ENCODE results near the gene PRRT1. TPM values are rescaled to one million over a fixed set of nuclear protein-coding genes. Genes with fewer than 3 reads are reported as not detected.

The PRRT1 gene
- total and polyA plus RNA-seq, 2 experiments from 2014 or later: 0.10 to 4.0 TPM

DNA sequence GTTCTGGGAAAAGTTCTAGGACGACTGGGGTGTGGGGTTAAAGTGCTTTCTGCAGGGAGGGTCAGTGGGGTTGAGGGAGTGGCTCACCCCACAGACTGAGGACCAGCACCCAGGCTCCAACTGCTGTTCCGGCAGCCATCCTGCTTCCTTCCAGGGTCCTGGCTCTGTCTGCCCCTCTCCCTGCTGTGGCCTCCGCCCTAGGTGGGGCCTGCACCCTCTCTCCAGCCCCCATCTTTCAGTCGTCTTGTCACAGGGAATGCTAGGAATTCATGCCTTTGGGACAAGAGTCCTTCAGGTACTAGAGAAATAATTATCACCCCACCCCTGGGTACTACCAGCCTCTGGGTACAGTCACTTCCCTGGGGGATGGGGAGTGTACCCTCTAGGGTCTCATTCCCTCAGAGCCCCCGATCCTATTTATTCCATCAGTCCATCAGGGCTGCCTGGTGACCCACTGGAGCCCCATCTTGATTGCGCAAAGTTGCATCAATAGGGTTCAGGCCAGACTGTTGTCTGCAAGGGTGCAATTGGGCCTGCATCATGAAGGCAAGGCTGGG, 32.4 kb upstream of the PRRT1 start, which contains the start of gene AGER:
Gene AGER (minus strand): TSS at position 170 of the 557 bp plus-strand sequence. CDS start 31 bp downstream, at position 139.
- Histone ChIP-seq H3K4me1 (ENCODE audit: insufficient read depth) (peaks cover 21% of the 10 kb centered on the region), H3K36me3 (replicated peaks; ENCODE audit: insufficient read depth, low read depth) (no peaks in the 10 kb centered on the region)
- DNase-seq (ENCODE audit: low spot score): no peak

DNA sequence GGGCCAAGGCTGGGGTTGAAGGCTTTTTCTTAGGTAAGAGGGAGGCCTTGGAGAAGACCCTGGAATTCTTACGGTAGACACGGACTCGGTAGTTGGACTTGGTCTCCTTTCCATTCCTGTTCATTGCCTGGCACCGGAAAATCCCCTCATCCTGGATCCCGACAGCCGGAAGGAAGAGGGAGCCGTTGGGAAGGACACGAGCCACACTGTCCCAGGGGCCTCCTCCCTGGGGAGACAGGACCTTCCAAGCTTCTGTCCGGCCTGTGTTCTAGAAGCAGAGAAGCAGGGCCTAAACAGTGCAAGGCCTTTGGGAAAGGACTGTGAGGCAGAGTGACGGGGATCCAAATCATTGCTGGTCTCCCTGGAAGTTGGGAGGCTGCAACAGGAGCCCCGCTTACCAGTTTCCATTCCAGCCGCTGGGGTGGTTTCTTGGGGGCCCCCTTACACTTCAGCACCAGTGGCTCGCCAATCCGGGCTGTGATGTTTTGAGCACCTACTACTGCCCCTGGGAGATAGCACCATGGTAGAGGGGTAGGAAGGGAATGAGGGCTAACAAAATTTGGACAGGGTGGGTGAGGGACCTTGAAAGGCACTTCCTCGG, 31.8 kb upstream of the PRRT1 start:
- Histone ChIP-seq H3K4me1 (ENCODE audit: insufficient read depth) (peaks cover 24% of the 10 kb centered on the region), H3K4me3 (no peak overlapping the region), H3K9me3 (ENCODE audit: low read depth) (no peaks in the 10 kb centered on the region), H3K79me2 (peaks cover 33% of the 10 kb centered on the region), H3K27ac (no peak overlapping the region), H4K20me1 (ENCODE audit: insufficient read depth, poor library complexity, severe bottlenecking) (no peaks in the 10 kb centered on the region), H3K9me2 (replicated peaks; ENCODE audit: insufficient read depth) (no peaks in the 10 kb centered on the region), H3K36me3 (replicated peaks; ENCODE audit: insufficient read depth, low read depth) (no peaks in the 10 kb centered on the region), H3K27me3 (no peaks in the 10 kb centered on the region), H3K4me2 (no peak overlapping the region), H2AFZ (no peak overlapping the region)
- no peak for TF ChIP-seq EZH2phosphoT487 (IDR thresholded peaks at IDR 0.05; ENCODE audit: low read depth, severe bottlenecking, unreplicated experiment)
- TF ChIP-seq, protein P1, sequence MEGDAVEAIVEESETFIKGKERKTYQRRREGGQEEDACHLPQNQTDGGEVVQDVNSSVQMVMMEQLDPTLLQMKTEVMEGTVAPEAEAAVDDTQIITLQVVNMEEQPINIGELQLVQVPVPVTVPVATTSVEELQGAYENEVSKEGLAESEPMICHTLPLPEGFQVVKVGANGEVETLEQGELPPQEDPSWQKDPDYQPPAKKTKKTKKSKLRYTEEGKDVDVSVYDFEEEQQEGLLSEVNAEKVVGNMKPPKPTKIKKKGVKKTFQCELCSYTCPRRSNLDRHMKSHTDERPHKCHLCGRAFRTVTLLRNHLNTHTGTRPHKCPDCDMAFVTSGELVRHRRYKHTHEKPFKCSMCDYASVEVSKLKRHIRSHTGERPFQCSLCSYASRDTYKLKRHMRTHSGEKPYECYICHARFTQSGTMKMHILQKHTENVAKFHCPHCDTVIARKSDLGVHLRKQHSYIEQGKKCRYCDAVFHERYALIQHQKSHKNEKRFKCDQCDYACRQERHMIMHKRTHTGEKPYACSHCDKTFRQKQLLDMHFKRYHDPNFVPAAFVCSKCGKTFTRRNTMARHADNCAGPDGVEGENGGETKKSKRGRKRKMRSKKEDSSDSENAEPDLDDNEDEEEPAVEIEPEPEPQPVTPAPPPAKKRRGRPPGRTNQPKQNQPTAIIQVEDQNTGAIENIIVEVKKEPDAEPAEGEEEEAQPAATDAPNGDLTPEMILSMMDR (IDR thresholded peaks at IDR 0.05; ENCODE audit: poor library complexity): no peak
- TF ChIP-seq EZH2 (IDR thresholded peaks at IDR 0.05; ENCODE audit: borderline replicate concordance): no peak
- WGBS (ENCODE audit: low lambda C conversion rate, missing lambda C conversion rate): 87% methylated on average over 15 of the region's 15 CpGs
- DNase-seq (ENCODE audit: low spot score): no peak

More for the DNA sequence above, 32.4 kb upstream of the PRRT1 start, which contains the start of gene AGER:
- TF ChIP-seq, protein P1 (IDR thresholded peaks at IDR 0.05; ENCODE audit: poor library complexity): no peak
- no peak for TF ChIP-seq EZH2 (IDR thresholded peaks at IDR 0.05; ENCODE audit: borderline replicate concordance)
- 80% methylated on average over 6 of the region's 6 CpGs for WGBS (ENCODE audit: low lambda C conversion rate, missing lambda C conversion rate)
- Histone ChIP-seq H3K4me3 (no peak within 1 kb of the TSS), H4K20me1 (ENCODE audit: insufficient read depth, poor library complexity, severe bottlenecking) (no peaks in the 10 kb centered on the region), H3K4me2 (no peak within 1 kb of the TSS), H3K9me3 (ENCODE audit: low read depth) (no peaks in the 10 kb centered on the region), H3K27me3 (no peaks in the 10 kb centered on the region), H3K79me2 (peaks cover 33% of the 10 kb centered on the region), H3K9me2 (replicated peaks; ENCODE audit: insufficient read depth) (no peaks in the 10 kb centered on the region), H3K27ac (peak within 1 kb of the TSS; percentile 63), H2AFZ (no peak within 1 kb of the TSS)

DNA sequence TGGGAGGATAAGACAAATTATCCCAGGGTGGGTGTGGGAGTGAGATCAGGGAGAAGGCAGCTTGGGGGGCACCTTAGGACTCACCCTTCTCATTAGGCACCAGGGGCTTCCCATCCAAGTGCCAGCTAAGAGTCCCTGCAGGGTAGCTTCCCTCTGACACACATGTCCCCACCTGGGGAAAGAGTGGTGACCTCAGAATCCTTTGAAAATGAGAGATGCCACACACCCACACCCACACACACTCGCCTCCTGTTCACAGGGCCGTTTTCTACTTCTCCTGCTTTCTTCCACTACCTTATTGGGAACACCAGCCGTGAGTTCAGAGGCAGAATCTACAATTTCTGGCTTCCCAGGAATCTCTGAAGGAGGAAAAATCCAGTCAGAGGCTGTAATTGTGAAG, 31.3 kb upstream of the PRRT1 start:
- Histone ChIP-seq H3K9me3 (ENCODE audit: low read depth) (no peaks in the 10 kb centered on the region), H3K4me3 (no peak overlapping the region), H4K20me1 (ENCODE audit: insufficient read depth, poor library complexity, severe bottlenecking) (no peaks in the 10 kb centered on the region), H3K36me3 (replicated peaks; ENCODE audit: insufficient read depth, low read depth) (no peaks in the 10 kb centered on the region), H3K4me1 (ENCODE audit: insufficient read depth) (peaks cover 24% of the 10 kb centered on the region), H3K9me2 (replicated peaks; ENCODE audit: insufficient read depth) (no peaks in the 10 kb centered on the region), H3K27ac (no peak overlapping the region), H3K27me3 (no peaks in the 10 kb centered on the region), H3K4me2 (no peak overlapping the region), H3K79me2 (peaks cover 28% of the 10 kb centered on the region), H2AFZ (no peak overlapping the region)
- WGBS (ENCODE audit: low lambda C conversion rate, missing lambda C conversion rate): 97% methylated on average over 3 of the region's 3 CpGs
- DNase-seq (ENCODE audit: low spot score): no peak
- TF ChIP-seq EZH2phosphoT487 (IDR thresholded peaks at IDR 0.05; ENCODE audit: low read depth, severe bottlenecking, unreplicated experiment): no peak

DNA sequence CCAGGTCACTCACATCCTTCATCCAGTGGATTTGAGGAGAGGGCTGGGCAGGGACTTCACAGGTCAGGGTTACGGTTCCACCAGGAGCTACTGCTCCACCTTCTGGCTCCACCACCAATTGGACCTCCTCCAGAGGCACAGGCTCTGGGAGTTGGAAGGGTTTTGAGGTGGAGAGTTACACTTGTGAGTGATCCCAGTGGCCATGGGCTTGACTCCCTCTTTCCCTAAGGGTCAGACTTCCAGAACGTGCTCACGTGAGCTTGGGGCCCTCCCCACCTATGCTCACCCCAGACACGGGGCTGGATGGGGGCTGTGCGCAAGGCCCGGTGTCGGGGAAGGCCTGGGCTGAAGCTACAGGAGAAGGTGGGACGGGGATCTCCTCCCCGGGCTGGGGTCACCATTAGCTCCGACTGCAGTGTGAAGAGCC, 30.8 kb upstream of the PRRT1 start:
- no peak for DNase-seq (ENCODE audit: low spot score)
- no peak for TF ChIP-seq EZH2 (IDR thresholded peaks at IDR 0.05; ENCODE audit: borderline replicate concordance)
- TF ChIP-seq EZH2phosphoT487 (IDR thresholded peaks at IDR 0.05; ENCODE audit: low read depth, severe bottlenecking, unreplicated experiment): no peak
- TF ChIP-seq, protein P1 (IDR thresholded peaks at IDR 0.05; ENCODE audit: poor library complexity): no peak
- Histone ChIP-seq H3K27ac (no peak overlapping the region), H3K9me2 (replicated peaks; ENCODE audit: insufficient read depth) (no peaks in the 10 kb centered on the region), H4K20me1 (ENCODE audit: insufficient read depth, poor library complexity, severe bottlenecking) (no peaks in the 10 kb centered on the region), H3K9me3 (ENCODE audit: low read depth) (no peaks in the 10 kb centered on the region), H3K4me2 (no peak overlapping the region), H3K4me3 (no peak overlapping the region), H3K79me2 (peaks cover 23% of the 10 kb centered on the region), H2AFZ (no peak overlapping the region), H3K4me1 (ENCODE audit: insufficient read depth) (peaks cover 24% of the 10 kb centered on the region), H3K27me3 (no peaks in the 10 kb centered on the region), H3K36me3 (replicated peaks; ENCODE audit: insufficient read depth, low read depth) (no peaks in the 10 kb centered on the region)
- 95% methylated on average over 10 of the region's 10 CpGs for WGBS (ENCODE audit: low lambda C conversion rate, missing lambda C conversion rate)
